Panc1 (cell line): ENCODE measurements around the gene TAB2. TPM values are rescaled to one million over a fixed set of nuclear protein-coding genes. Genes with fewer than 3 reads are reported as not detected.

Source experiments
- ATAC-seq: fragments of 200-7000 bp; cut with Tn5 transposase; 2 replicates; pipeline ENCODE4 v1.9.1; 2020; ENCODE audit warnings: mild to moderate bottlenecking, moderate library complexity
- BruUV-seq: library from RNA; stranded (reverse); fragments of 400-500 nt; replicated peaks from 2 replicates; lab custom pipeline; 2021; lab: Mats Ljungman, UMichigan
- CTCF ChIA-PET: fragments of 300-600 bp; sonication (Branson Sonifier 250); formaldehyde crosslinking; loops from one replicate; lab custom pipeline; 2022; ENCODE audit warnings: antibody characterized with exemption; lab: Charles Lee
- POLR2A ChIA-PET: fragments of 300-600 bp; sonication (Branson Sonifier 250); formaldehyde crosslinking; loops from one replicate; lab custom pipeline; 2022; ENCODE audit warnings: antibody characterized with exemption; lab: Charles Lee
- DNase-seq: peaks from one replicate; pipeline ENCODE4 v3.0.0-alpha.2; 2010; ENCODE audit warnings: low read depth, low spot score
- H3K27ac ChIP-seq: 2 replicates; pipeline ENCODE4 v1.5.1; 2011; ENCODE audit warnings: mild to moderate bottlenecking, low read length, inconsistent platforms
- H3K27me3 ChIP-seq: fragments of 200-500 bp; sonication (Bioruptor generic); 2 replicates; pipeline ENCODE4 v1.6.0; 2014; ENCODE audit warnings: low read length, inconsistent platforms; ENCODE audit not compliant: control insufficient read depth, insufficient read depth
- H3K36me3 ChIP-seq: fragments of 200-500 bp; sonication (Bioruptor generic); 2 replicates; pipeline ENCODE4 v1.5.1; 2014; ENCODE audit warnings: inconsistent platforms, mild to moderate bottlenecking, low read length, moderate library complexity; ENCODE audit not compliant: control insufficient read depth, insufficient read depth
- H3K4me1 ChIP-seq: 2 replicates; pipeline ENCODE4 v1.5.1; 2011; ENCODE audit warnings: inconsistent platforms, mild to moderate bottlenecking, low read length, moderate library complexity; ENCODE audit not compliant: control insufficient read depth, insufficient read depth
- H3K4me3 ChIP-seq, 2 experiments: 2 replicates each; pipeline ENCODE4 v1.5.1; 2011 to 2012; ENCODE audit warnings: low read depth in 2 of 2, low read length in 2 of 2, mild to moderate bottlenecking in 2 of 2, inconsistent platforms in 1 of 2, moderate library complexity in 1 of 2
- H3K9me3 ChIP-seq: fragments of 200-500 bp; sonication (Bioruptor generic); 2 replicates; pipeline ENCODE4 v1.5.1; 2014; ENCODE audit warnings: low read depth, mild to moderate bottlenecking, inconsistent platforms, low read length, moderate library complexity; ENCODE audit not compliant: control insufficient read depth, insufficient read depth
- POLR2AphosphoS5 ChIP-seq: IDR thresholded peaks from 2 replicates; pipeline ENCODE4 v1.6.1; 2012; ENCODE audit warnings: mild to moderate bottlenecking, low read depth, low read length, moderate library complexity
- REST ChIP-seq, 2 experiments: IDR thresholded peaks; 2 replicates each; pipeline ENCODE4 v1.6.1; 2011 to 2012; ENCODE audit warnings: low read depth in 2 of 2, control low read depth in 1 of 2, low read length in 1 of 2, mild to moderate bottlenecking in 1 of 2, moderate library complexity in 1 of 2; ENCODE audit not compliant: insufficient read depth in 1 of 2
- SIN3A ChIP-seq: IDR thresholded peaks from 2 replicates; pipeline ENCODE4 v1.6.1; 2012; ENCODE audit warnings: low read depth, mild to moderate bottlenecking, low read length, moderate library complexity, borderline replicate concordance; ENCODE audit not compliant: insufficient read depth
- TCF7L2 ChIP-seq: IDR thresholded peaks from 2 replicates; pipeline ENCODE4 v1.6.1; 2011; ENCODE audit warnings: mild to moderate bottlenecking, low read depth, low read length, inconsistent platforms
- in situ Hi-C: cut with HindIII; loops from 2 replicates; pipeline ENCODE4 v1.10.0; 2016; ENCODE audit warnings: low sequenced_read_pairs, low pct_unique_long_range_greater_than_20kb
- intact Hi-C: fragments of 100-400 bp; cut with micrococcal nuclease; formaldehyde crosslinking; loops from one replicate; pipeline ENCODE4 v1.10.0; 2022; ENCODE audit not compliant: unreplicated experiment
- total RNA-seq: library from RNA; stranded (reverse); gene quantifications from one replicate; pipeline ENCODE4 v1.2.1, GENCODE V29; 2021; ENCODE audit not compliant: unreplicated experiment
- TF ChIP-seq, protein P1 (sequence below): fragments of 450-650 bp; IDR thresholded peaks from 2 replicates; pipeline ENCODE4 v1.5.1; 2017; ENCODE audit warnings: mild to moderate bottlenecking

Gene TAB2
- total RNA-seq, 1 experiment from 2014 or later, result 47.2 TPM

DNA sequence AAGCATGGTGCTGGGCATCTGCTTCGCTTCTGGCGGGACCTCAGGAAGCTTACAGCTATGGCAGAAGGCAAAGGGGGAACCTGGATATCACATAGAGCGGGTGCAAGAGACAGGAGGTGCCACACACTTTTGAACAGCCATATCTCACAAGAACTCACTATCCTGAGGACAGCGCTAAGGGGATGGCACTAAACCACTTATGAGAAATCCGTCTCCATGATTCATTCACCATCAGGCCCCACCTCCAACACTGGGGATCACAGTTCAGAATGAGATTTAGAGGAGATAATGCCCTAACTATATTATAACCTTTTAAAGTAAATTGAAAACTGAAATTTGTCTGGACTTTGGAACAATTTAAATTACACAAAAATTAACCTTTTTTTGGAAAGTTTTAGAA lies 44.8 kb downstream of the TAB2 start:
- H3K4me1 ChIP-seq, result no peaks in the 10 kb centered on the region
- no peak for TF ChIP-seq POLR2AphosphoS5
- no peak for TF ChIP-seq TCF7L2
- TF ChIP-seq SIN3A, result no peak
- TF ChIP-seq, protein P1, sequence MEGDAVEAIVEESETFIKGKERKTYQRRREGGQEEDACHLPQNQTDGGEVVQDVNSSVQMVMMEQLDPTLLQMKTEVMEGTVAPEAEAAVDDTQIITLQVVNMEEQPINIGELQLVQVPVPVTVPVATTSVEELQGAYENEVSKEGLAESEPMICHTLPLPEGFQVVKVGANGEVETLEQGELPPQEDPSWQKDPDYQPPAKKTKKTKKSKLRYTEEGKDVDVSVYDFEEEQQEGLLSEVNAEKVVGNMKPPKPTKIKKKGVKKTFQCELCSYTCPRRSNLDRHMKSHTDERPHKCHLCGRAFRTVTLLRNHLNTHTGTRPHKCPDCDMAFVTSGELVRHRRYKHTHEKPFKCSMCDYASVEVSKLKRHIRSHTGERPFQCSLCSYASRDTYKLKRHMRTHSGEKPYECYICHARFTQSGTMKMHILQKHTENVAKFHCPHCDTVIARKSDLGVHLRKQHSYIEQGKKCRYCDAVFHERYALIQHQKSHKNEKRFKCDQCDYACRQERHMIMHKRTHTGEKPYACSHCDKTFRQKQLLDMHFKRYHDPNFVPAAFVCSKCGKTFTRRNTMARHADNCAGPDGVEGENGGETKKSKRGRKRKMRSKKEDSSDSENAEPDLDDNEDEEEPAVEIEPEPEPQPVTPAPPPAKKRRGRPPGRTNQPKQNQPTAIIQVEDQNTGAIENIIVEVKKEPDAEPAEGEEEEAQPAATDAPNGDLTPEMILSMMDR, result no peak
- no peak for TF ChIP-seq REST (IDR thresholded peaks at IDR 0.05; ENCODE audit: insufficient read depth in 1 of 2, low read depth in 2 of 2, low read length in 1 of 2)
- DNase-seq (no peak), ATAC-seq (no peak)
- no TSS peak for BruUV-seq
- CTCF ChIA-PET, result no interaction called here
- POLR2A ChIA-PET, result no interaction called here
- intact Hi-C loops (no loop called here), in situ Hi-C loops (no loop called here)
- H3K27me3 ChIP-seq, result no peaks in the 10 kb centered on the region
- no peak overlapping the region for H3K4me3 ChIP-seq
- peaks cover 3% of the 10 kb centered on the region; the same call in 1 of the 2 replicates for H3K36me3 ChIP-seq
- H3K27ac ChIP-seq, result no peak overlapping the region
- no peaks in the 10 kb centered on the region for H3K9me3 ChIP-seq

GRCh38 chr6:149363154-149363553 lies 45.6 kb downstream of the TAB2 start:
- Histone ChIP-seq H3K4me1 (no peaks in the 10 kb centered on the region), H3K9me3 (no peaks in the 10 kb centered on the region), H3K4me3 (no peak overlapping the region), H3K36me3 (peaks cover 3% of the 10 kb centered on the region; the same call in 1 of the 2 replicates), H3K27ac (no peak overlapping the region), H3K27me3 (no peaks in the 10 kb centered on the region)
- BruUV-seq, result no TSS peak
- TF ChIP-seq, protein P1, result no peak
- in situ Hi-C loops, result no loop called here
- no peak for DNase-seq
- ChIA-PET POLR2A (no interaction called here), CTCF (no interaction called here)
- ATAC-seq, result no peak
- intact Hi-C loops, result no loop called here

DNA sequence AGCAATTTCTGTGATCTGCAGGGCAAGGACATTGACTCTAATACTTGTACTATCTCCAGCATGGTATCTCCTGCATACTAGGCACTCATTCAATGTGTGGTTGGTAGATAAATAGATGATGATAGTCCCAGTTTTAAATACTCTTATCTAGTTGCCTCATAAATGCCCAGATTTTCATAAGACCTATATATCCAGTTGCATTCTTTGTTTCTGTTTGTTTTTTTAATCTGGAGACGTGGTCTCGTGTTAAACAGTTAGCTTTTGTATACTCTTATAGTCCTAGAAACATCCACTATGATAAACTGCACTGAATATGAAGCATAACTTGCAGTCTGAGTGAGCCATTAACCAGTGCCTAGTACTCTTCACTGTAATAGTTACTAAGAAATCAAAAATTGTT lies 47.0 kb downstream of the TAB2 start:
- POLR2A ChIA-PET, result no interaction called here
- no peak for DNase-seq
- CTCF ChIA-PET, result no interaction called here
- intact Hi-C loops (no loop called here), in situ Hi-C loops (no loop called here)
- no peaks in the 10 kb centered on the region for H3K36me3 ChIP-seq
- H3K27ac ChIP-seq, result no peak overlapping the region
- TF ChIP-seq POLR2AphosphoS5 (no peak), TCF7L2 (no peak), REST (IDR thresholded peaks at IDR 0.05; ENCODE audit: insufficient read depth in 1 of 2, low read depth in 2 of 2, low read length in 1 of 2) (no peak), SIN3A (no peak)
- TF ChIP-seq, protein P1, result no peak
- H3K27me3 ChIP-seq, result no peaks in the 10 kb centered on the region
- no peaks in the 10 kb centered on the region for H3K4me1 ChIP-seq
- no peak overlapping the region for H3K4me3 ChIP-seq
- no TSS peak for BruUV-seq
- ATAC-seq, result no peak
- H3K9me3 ChIP-seq, result no peaks in the 10 kb centered on the region
